ENCODE results near the gene HP.

The HP gene

DNA sequence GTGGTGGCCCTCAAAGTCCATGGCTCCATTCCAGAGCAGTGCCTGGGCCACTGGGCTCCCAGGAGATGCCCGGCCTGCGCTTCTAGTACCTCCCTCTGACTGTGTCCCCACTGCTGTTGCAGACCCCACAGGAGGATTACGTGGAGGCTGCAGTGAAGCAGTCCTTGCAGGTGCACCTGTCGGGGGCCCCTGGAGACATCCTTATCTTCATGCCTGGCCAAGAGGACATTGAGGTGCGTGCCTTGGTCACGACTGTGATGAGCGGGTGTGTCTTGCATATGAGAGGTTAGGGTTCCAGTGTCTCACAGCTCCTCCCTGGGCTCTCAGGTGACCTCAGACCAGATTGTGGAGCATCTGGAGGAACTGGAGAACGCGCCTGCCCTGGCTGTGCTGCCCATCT lies 50.6 kb downstream of the HP start:
- no peak overlapping the region for H3K4ac ChIP-seq (ENCODE audit: low read depth, low read length)
- no peak overlapping the region for H3K27ac ChIP-seq (ENCODE audit: low read depth, low read length)
- no peak overlapping the region for H3K56ac ChIP-seq (ENCODE audit: low read length)
- H3K79me1 ChIP-seq (ENCODE audit: low read length), result no peaks in the 10 kb centered on the region
- H4K8ac ChIP-seq (ENCODE audit: low read depth, low read length), result no peak overlapping the region
- no peaks in the 10 kb centered on the region for H3K27me3 ChIP-seq (ENCODE audit: insufficient read depth, low read length, poor library complexity)
- no peak overlapping the region for H3K23ac ChIP-seq (ENCODE audit: low read length)
- no peak overlapping the region for H4K5ac ChIP-seq (ENCODE audit: low read length)
- no CpG with 5 or more reads among the region's 9 CpGs for WGBS (ENCODE audit: extremely low coverage, insufficient coverage, low lambda C conversion rate)
- no peak overlapping the region for H2BK15ac ChIP-seq (replicated peaks; ENCODE audit: low read depth)
- no peak overlapping the region for H3K4me3 ChIP-seq (ENCODE audit: low read length)
- H3K9ac ChIP-seq (ENCODE audit: low read length), result no peak overlapping the region
- DNase-seq, result no peak
- H3K79me2 ChIP-seq (ENCODE audit: control insufficient read depth, insufficient read depth, low read length), result no peaks in the 10 kb centered on the region
- no peaks in the 10 kb centered on the region for H3K4me1 ChIP-seq (ENCODE audit: control insufficient read depth, low read depth, low read length)
- no peak overlapping the region for H3K18ac ChIP-seq (ENCODE audit: low read length)
- H3K36me3 ChIP-seq (ENCODE audit: control insufficient read depth, insufficient read depth, low read length), result peaks cover 42% of the 10 kb centered on the region
- no peak overlapping the region for H2AK5ac ChIP-seq (ENCODE audit: low read length)
- H2BK5ac ChIP-seq (ENCODE audit: low read length), result no peak overlapping the region
- no peak overlapping the region for H2BK120ac ChIP-seq (ENCODE audit: low read depth, low read length)
- H3K4me2 ChIP-seq (ENCODE audit: low read length), result no peak overlapping the region

DNA sequence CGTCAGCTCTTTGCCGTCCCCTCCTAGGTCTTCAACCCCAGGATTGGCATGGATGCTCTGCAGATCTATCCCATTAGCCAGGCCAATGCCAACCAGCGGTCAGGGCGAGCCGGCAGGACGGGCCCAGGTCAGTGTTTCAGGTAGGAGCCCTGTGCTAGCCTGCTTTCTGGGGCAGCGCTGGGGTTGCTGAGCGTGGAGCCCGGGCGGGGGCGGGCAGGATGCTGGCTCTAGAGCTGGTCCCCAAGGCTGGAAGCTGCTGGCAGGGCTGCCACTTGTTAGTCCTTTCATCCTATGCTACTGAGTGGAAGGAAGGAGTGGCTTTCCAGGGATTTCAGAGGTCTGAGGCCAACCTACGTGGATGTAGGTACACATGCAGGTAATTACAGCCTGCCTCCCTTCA lies 51.7 kb downstream of the HP start:
- Histone ChIP-seq H2BK120ac (ENCODE audit: low read depth, low read length) (no peak overlapping the region), H3K4ac (ENCODE audit: low read depth, low read length) (no peak overlapping the region), H3K4me2 (ENCODE audit: low read length) (no peak overlapping the region), H2BK15ac (replicated peaks; ENCODE audit: low read depth) (no peak overlapping the region), H2AK5ac (ENCODE audit: low read length) (no peak overlapping the region), H3K18ac (ENCODE audit: low read length) (no peak overlapping the region), H3K27ac (ENCODE audit: low read depth, low read length) (no peak overlapping the region), H4K5ac (ENCODE audit: low read length) (no peak overlapping the region), H3K4me3 (ENCODE audit: low read length) (no peak overlapping the region), H3K36me3 (ENCODE audit: control insufficient read depth, insufficient read depth, low read length) (peaks cover 38% of the 10 kb centered on the region), H2BK5ac (ENCODE audit: low read length) (no peak overlapping the region), H3K79me2 (ENCODE audit: control insufficient read depth, insufficient read depth, low read length) (no peaks in the 10 kb centered on the region), H3K23ac (ENCODE audit: low read length) (no peak overlapping the region), H3K4me1 (ENCODE audit: control insufficient read depth, low read depth, low read length) (no peaks in the 10 kb centered on the region), H3K27me3 (ENCODE audit: insufficient read depth, low read length, poor library complexity) (no peaks in the 10 kb centered on the region), H3K56ac (ENCODE audit: low read length) (no peak overlapping the region), H3K79me1 (ENCODE audit: low read length) (no peaks in the 10 kb centered on the region), H3K9ac (ENCODE audit: low read length) (no peak overlapping the region), H4K8ac (ENCODE audit: low read depth, low read length) (no peak overlapping the region)
- no peak for DNase-seq
- WGBS (ENCODE audit: extremely low coverage, insufficient coverage, low lambda C conversion rate), result no CpG with 5 or more reads among the region's 12 CpGs

DNA sequence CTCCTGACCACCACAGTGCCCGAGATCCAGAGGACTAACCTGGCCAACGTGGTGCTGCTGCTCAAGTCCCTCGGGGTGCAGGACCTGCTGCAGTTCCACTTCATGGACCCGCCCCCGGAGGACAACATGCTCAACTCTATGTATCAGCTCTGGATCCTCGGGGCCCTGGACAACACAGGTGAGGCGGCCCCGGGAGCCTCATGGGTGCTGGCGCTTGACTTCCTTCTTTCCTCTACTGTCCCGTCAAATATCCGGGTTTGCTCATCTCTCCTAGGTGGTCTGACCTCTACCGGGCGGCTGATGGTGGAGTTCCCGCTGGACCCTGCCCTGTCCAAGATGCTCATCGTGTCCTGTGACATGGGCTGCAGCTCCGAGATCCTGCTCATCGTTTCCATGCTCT lies 53.1 kb downstream of the HP start:
- Histone ChIP-seq H3K4ac (ENCODE audit: low read depth, low read length) (no peak overlapping the region), H3K4me1 (ENCODE audit: control insufficient read depth, low read depth, low read length) (peaks cover 4% of the 10 kb centered on the region), H3K18ac (ENCODE audit: low read length) (no peak overlapping the region), H4K5ac (ENCODE audit: low read length) (no peak overlapping the region), H3K79me2 (ENCODE audit: control insufficient read depth, insufficient read depth, low read length) (no peaks in the 10 kb centered on the region), H2BK15ac (replicated peaks; ENCODE audit: low read depth) (no peak overlapping the region), H3K27me3 (ENCODE audit: insufficient read depth, low read length, poor library complexity) (no peaks in the 10 kb centered on the region), H2BK120ac (ENCODE audit: low read depth, low read length) (no peak overlapping the region), H2BK5ac (ENCODE audit: low read length) (no peak overlapping the region), H3K27ac (ENCODE audit: low read depth, low read length) (no peak overlapping the region), H3K56ac (ENCODE audit: low read length) (no peak overlapping the region), H3K23ac (ENCODE audit: low read length) (no peak overlapping the region), H3K9ac (ENCODE audit: low read length) (no peak overlapping the region), H3K79me1 (ENCODE audit: low read length) (no peaks in the 10 kb centered on the region), H3K4me3 (ENCODE audit: low read length) (no peak overlapping the region), H3K36me3 (ENCODE audit: control insufficient read depth, insufficient read depth, low read length) (peaks cover 33% of the 10 kb centered on the region), H4K8ac (ENCODE audit: low read depth, low read length) (no peak overlapping the region), H2AK5ac (ENCODE audit: low read length) (no peak overlapping the region), H3K4me2 (ENCODE audit: low read length) (no peak overlapping the region)
- DNase-seq, result no peak
- no CpG with 5 or more reads among the region's 17 CpGs for WGBS (ENCODE audit: extremely low coverage, insufficient coverage, low lambda C conversion rate)

DNA sequence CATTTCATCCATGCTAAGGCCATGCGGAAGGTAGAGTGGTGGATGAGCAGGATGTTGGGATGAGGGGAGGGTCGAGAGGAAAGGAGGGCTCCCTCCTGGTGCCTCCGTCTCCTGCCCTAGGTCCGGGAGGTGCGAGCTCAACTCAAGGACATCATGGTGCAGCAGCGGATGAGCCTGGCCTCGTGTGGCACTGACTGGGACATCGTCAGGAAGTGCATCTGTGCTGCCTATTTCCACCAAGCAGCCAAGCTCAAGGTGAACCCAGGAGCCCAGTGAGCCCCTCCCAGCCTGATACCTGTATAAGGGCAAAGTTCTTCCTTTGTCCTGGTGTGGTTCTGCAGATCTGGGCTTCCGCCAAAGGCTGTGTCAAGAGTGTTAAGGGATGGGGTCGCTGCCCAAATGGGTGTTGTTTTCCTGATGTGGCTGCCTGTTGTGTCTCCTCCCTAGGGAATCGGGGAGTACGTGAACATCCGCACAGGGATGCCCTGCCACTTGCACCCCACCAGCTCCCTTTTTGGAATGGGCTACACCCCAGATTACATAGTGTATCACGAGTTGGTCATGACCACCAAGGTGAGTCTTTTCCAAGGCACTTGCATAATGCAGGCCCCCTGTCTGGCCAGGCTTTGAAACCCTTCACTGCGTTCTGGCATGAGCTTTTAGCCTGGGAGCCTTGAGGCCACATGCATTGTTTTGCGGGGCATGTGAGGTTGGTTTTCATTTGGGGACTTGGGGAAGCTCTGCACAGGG lies 54.2 kb downstream of the HP start:
- H3K56ac ChIP-seq (ENCODE audit: low read length), result no peak overlapping the region
- H3K4me3 ChIP-seq (ENCODE audit: low read length), result no peak overlapping the region
- no peak overlapping the region for H2AK5ac ChIP-seq (ENCODE audit: low read length)
- H3K9ac ChIP-seq (ENCODE audit: low read length), result no peak overlapping the region
- H3K4me2 ChIP-seq (ENCODE audit: low read length), result no peak overlapping the region
- no peak overlapping the region for H3K23ac ChIP-seq (ENCODE audit: low read length)
- no peak overlapping the region for H4K5ac ChIP-seq (ENCODE audit: low read length)
- H2BK15ac ChIP-seq (replicated peaks; ENCODE audit: low read depth), result no peak overlapping the region
- H3K27me3 ChIP-seq (ENCODE audit: insufficient read depth, low read length, poor library complexity), result no peaks in the 10 kb centered on the region
- no peak for DNase-seq
- H3K79me1 ChIP-seq (ENCODE audit: low read length), result no peaks in the 10 kb centered on the region
- WGBS (ENCODE audit: extremely low coverage, insufficient coverage, low lambda C conversion rate), result no CpG with 5 or more reads among the region's 16 CpGs
- peaks cover 4% of the 10 kb centered on the region for H3K4me1 ChIP-seq (ENCODE audit: control insufficient read depth, low read depth, low read length)
- no peak overlapping the region for H2BK120ac ChIP-seq (ENCODE audit: low read depth, low read length)
- peaks cover 31% of the 10 kb centered on the region for H3K36me3 ChIP-seq (ENCODE audit: control insufficient read depth, insufficient read depth, low read length)
- H2BK5ac ChIP-seq (ENCODE audit: low read length), result no peak overlapping the region
- H3K27ac ChIP-seq (ENCODE audit: low read depth, low read length), result no peak overlapping the region
- no peak overlapping the region for H4K8ac ChIP-seq (ENCODE audit: low read depth, low read length)
- H3K79me2 ChIP-seq (ENCODE audit: control insufficient read depth, insufficient read depth, low read length), result no peaks in the 10 kb centered on the region
- no peak overlapping the region for H3K4ac ChIP-seq (ENCODE audit: low read depth, low read length)
- no peak overlapping the region for H3K18ac ChIP-seq (ENCODE audit: low read length)

DNA sequence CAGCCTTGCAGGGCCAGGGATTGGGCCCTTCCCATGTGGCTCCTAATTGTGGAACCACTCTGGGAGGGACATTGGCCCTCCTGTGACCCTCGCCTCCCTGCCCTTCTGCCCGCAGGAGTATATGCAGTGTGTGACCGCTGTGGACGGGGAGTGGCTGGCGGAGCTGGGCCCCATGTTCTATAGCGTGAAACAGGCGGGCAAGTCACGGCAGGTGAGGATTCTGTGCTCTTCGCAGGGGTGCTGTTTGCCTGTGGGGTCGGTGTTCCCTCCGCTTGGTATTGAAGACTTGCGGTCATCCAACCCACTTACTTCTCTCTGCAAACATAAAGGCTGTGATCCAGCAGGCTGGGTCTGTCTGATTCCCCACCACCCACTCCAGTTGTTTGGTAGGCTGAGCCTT lies 55.0 kb downstream of the HP start:
- no peak overlapping the region for H3K27ac ChIP-seq (ENCODE audit: low read depth, low read length)
- H3K4me3 ChIP-seq (ENCODE audit: low read length), result no peak overlapping the region
- no peaks in the 10 kb centered on the region for H3K79me2 ChIP-seq (ENCODE audit: control insufficient read depth, insufficient read depth, low read length)
- H3K4ac ChIP-seq (ENCODE audit: low read depth, low read length), result no peak overlapping the region
- no peak overlapping the region for H3K56ac ChIP-seq (ENCODE audit: low read length)
- no CpG with 5 or more reads among the region's 12 CpGs for WGBS (ENCODE audit: extremely low coverage, insufficient coverage, low lambda C conversion rate)
- H4K5ac ChIP-seq (ENCODE audit: low read length), result no peak overlapping the region
- no peaks in the 10 kb centered on the region for H3K27me3 ChIP-seq (ENCODE audit: insufficient read depth, low read length, poor library complexity)
- no peak for DNase-seq
- no peak overlapping the region for H3K18ac ChIP-seq (ENCODE audit: low read length)
- no peak overlapping the region for H3K9ac ChIP-seq (ENCODE audit: low read length)
- no peak overlapping the region for H3K23ac ChIP-seq (ENCODE audit: low read length)
- H3K36me3 ChIP-seq (ENCODE audit: control insufficient read depth, insufficient read depth, low read length), result peaks cover 28% of the 10 kb centered on the region
- H3K4me1 ChIP-seq (ENCODE audit: control insufficient read depth, low read depth, low read length), result peaks cover 4% of the 10 kb centered on the region
- no peak overlapping the region for H2BK5ac ChIP-seq (ENCODE audit: low read length)
- no peak overlapping the region for H2BK15ac ChIP-seq (replicated peaks; ENCODE audit: low read depth)
- H3K4me2 ChIP-seq (ENCODE audit: low read length), result no peak overlapping the region
- no peaks in the 10 kb centered on the region for H3K79me1 ChIP-seq (ENCODE audit: low read length)
- no peak overlapping the region for H2BK120ac ChIP-seq (ENCODE audit: low read depth, low read length)
- no peak overlapping the region for H2AK5ac ChIP-seq (ENCODE audit: low read length)
- no peak overlapping the region for H4K8ac ChIP-seq (ENCODE audit: low read depth, low read length)

DNA sequence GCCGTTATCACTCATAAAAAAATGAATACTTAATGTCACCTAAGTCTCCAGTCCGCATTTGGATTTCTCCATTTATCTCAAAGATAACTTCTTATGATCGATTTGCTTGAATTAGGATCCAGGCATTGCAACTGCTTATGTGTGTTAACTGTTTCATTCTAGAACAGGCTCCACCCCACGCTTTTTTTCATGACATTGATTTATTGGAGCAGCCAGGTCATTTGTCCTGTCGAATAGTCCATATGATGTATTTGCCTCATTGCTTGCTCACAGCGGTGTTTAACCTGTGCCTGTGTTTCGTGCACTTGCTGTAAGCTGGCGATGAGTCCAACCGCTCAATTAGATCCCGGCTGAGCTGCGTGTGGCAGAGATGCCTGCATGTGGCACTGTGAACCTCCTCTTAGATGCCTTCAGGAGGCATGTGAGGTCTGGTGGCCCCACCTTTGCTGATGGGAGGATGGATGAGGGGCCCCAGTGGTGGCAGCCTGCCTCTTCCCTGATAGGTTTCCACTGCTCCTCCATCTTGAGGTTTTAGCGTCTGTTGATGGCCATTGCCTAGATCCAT lies 55.7 kb downstream of the HP start:
- Histone ChIP-seq H3K4me1 (ENCODE audit: control insufficient read depth, low read depth, low read length) (peaks cover 4% of the 10 kb centered on the region), H3K56ac (ENCODE audit: low read length) (no peak overlapping the region), H3K18ac (ENCODE audit: low read length) (no peak overlapping the region), H3K4me3 (ENCODE audit: low read length) (no peak overlapping the region), H4K5ac (ENCODE audit: low read length) (no peak overlapping the region), H2BK120ac (ENCODE audit: low read depth, low read length) (no peak overlapping the region), H2AK5ac (ENCODE audit: low read length) (no peak overlapping the region), H3K79me1 (ENCODE audit: low read length) (no peaks in the 10 kb centered on the region), H3K27ac (ENCODE audit: low read depth, low read length) (no peak overlapping the region), H3K4me2 (ENCODE audit: low read length) (no peak overlapping the region), H2BK15ac (replicated peaks; ENCODE audit: low read depth) (no peak overlapping the region), H3K4ac (ENCODE audit: low read depth, low read length) (no peak overlapping the region), H2BK5ac (ENCODE audit: low read length) (no peak overlapping the region), H3K36me3 (ENCODE audit: control insufficient read depth, insufficient read depth, low read length) (peaks cover 23% of the 10 kb centered on the region), H3K79me2 (ENCODE audit: control insufficient read depth, insufficient read depth, low read length) (no peaks in the 10 kb centered on the region), H3K27me3 (ENCODE audit: insufficient read depth, low read length, poor library complexity) (no peaks in the 10 kb centered on the region), H3K9ac (ENCODE audit: low read length) (no peak overlapping the region), H4K8ac (ENCODE audit: low read depth, low read length) (no peak overlapping the region), H3K23ac (ENCODE audit: low read length) (no peak overlapping the region)
- no peak for DNase-seq
- no CpG with 5 or more reads among the region's 12 CpGs for WGBS (ENCODE audit: extremely low coverage, insufficient coverage, low lambda C conversion rate)

Measured in mesendoderm (in vitro differentiated cells).